Heart right ventricle (tissue), 16 donors: Measurements from ENCODE around the gene RASGRP2. TPM values are rescaled to one million over a fixed set of nuclear protein-coding genes. Genes with fewer than 3 reads are reported as not detected.

Experiments
- ATAC-seq, 8 donors: fragments of 200-7000 bp; cut with Tn5 transposase; one replicate each; pipeline ENCODE4 v1.9.1; 2020; ENCODE audit warnings: mild to moderate bottlenecking in 8 of 8, moderate library complexity in 8 of 8, moderate number of reproducible peaks in 1 of 8
- DNase-seq, 2 donors: peaks; one replicate each; pipeline ENCODE4 v3.0.0-alpha.2; 2020
- H3K27ac ChIP-seq, 10 donors: fragments of 200-600 bp; sonication (generic) in 2 of 10; one replicate each; pipeline versions ENCODE4 v1.5.0 to v1.8.0; 2020 to 2022; ENCODE audit warnings: mild to moderate bottlenecking in 3 of 10
- H3K27me3 ChIP-seq, 7 donors: fragments of 200-600 bp; one replicate each; pipeline ENCODE4 v1.8.0; 2021 to 2022; ENCODE audit warnings: mild to moderate bottlenecking in 2 of 7
- H3K36me3 ChIP-seq, 9 donors: fragments of 200-600 bp; sonication (generic) in 1 of 9; one replicate each; pipeline versions ENCODE4 v1.5.0 to v1.8.0; 2020 to 2022; ENCODE audit warnings: mild to moderate bottlenecking in 2 of 9
- H3K4me1 ChIP-seq, 9 donors: fragments of 200-600 bp; sonication (generic) in 1 of 9; one replicate each; pipeline versions ENCODE4 v1.5.0 to v1.8.0; 2020 to 2022; ENCODE audit warnings: mild to moderate bottlenecking in 4 of 9
- H3K4me3 ChIP-seq, 10 donors: fragments of 200-600 bp; sonication (generic) in 2 of 10; one replicate each; pipeline versions ENCODE4 v1.5.0 to v1.8.0; 2020 to 2022; ENCODE audit warnings: mild to moderate bottlenecking in 7 of 10, moderate library complexity in 2 of 10
- H3K9me3 ChIP-seq, 11 donors: fragments of 200-600 bp in 10 of 11; sonication (generic) in 2 of 11; one replicate each; pipeline versions ENCODE4 v1.5.0 to v1.8.0; 2013 to 2022; ENCODE audit warnings: mild to moderate bottlenecking in 2 of 11, control low read depth in 1 of 11, moderate library complexity in 1 of 11
- CTCF ChIP-seq, 9 donors: fragments of 200-600 bp; sonication (generic) in 2 of 9; IDR thresholded peaks; one replicate each; pipeline versions ENCODE4 v1.5.0 to v1.8.0; 2021 to 2022; ENCODE audit warnings: antibody characterized with exemption in 9 of 9, mild to moderate bottlenecking in 5 of 9, moderate library complexity in 1 of 9
- WGBS, 2 donors: extraction: QIAGEN DNeasy Blood & Tissue Kit; methylation state at CpG; one replicate each; pipeline ENCODE4 v1.1.7; 2013; ENCODE audit warnings: inconsistent platforms in 1 of 2; 5-methylcytosine and 5-hydroxymethylcytosine counted together
- intact Hi-C, 10 donors: fragments of 100-400 bp; cut with DNase I; formaldehyde crosslinking; loops; one replicate each; pipeline versions ENCODE4 v1.11.1 to v1.14.2; 2022
- polyA plus RNA-seq, 2 donors: library from polyadenylated mRNA; stranded (reverse); fragments of 200-250 nt; gene quantifications; one replicate each; pipeline ENCODE4 v1.2.3, GENCODE V29; 2013
- total RNA-seq, 10 donors: library from RNA; stranded (reverse); fragmentation: NEBNext Ultra II Directional in 3 of 10; extraction: Animal tissue kit (Norgen Biotek cat#: 25700) in 3 of 10; gene quantifications; one replicate each; pipeline versions ENCODE4 v1.2.1 to v1.2.4, GENCODE V29; 2021 to 2023
- donor health status: Arrhythmogenic right ventricular cardiomyopathy.
- donor health status: ischemic (EF 13 %, LVEDD 7.1; RV severe dilation, severe dysfunction).
- donor health status: healthy with polysubstance abuse.
- donor health status: DM: no; HTN: yes; CAD: no.
- donor health status: DM: no; HTN: no; CAD: no.
- donor health status: ischemic (EF 25% LVEDD 6.9; RV normal size, moderate dysfunction).
- donor health status: ischemic (EF 25% LVEDD 5.7; RV mildly dilated, moderate dysfunction).
- donor health status: healthy.
- donor health status: DM: yes; HTN: yes; CAD: no.
- donor health status: Ischemic cardiomyopathy.
- donor health status: ischemic (EF 35%, LVEDD 5.7; RV mildly dilated, moderate dysfunction).
- donor health status: nonischemic (EF 11% LVEDD 7.7; RV severe dilation, severe dysfunction).
- donor health status: DM: yes; HTN: yes; CAD: no.
- donor health status: PGD.
- donor health status: ischemic (EF 29% LVEDD 5.4; RV normal size, mild dysfunction).
- donor health status: nonischemic (EF 23%, LVEDD 6.1; RV moderate dilation, normal function).

RASGRP2 gene
- total and polyA plus RNA-seq, 12 donors = 18.9 to 128 (median 27.3) TPM

- H3K36me3 ChIP-seq = peaks cover 13 to 100% (median 88%) of the 10 kb centered on the region in 9 donors
- no peaks in the 10 kb centered on the region for H3K9me3 ChIP-seq
- peak; percentile 59 to 86 (median 78) for TF ChIP-seq CTCF (IDR thresholded peaks at IDR 0.05)
- H3K4me1 ChIP-seq = peaks cover 25 to 70% (median 50%) of the 10 kb centered on the region in 9 donors
- H3K4me3 ChIP-seq = no peak overlapping the region
- H3K27me3 ChIP-seq = no peaks in the 10 kb centered on the region
- intact Hi-C loops = no loop called here
- H3K27ac ChIP-seq = peak overlapping the region in 7 of 10 donors; percentile 7 to 61 (median 25)
- 49 to 50% methylated on average over 19 of the region's 19 CpGs for WGBS, 2 donors
- ATAC-seq = peak in 7 of 8 donors; percentile 4 to 36 (median 23)
- DNase-seq = peak in 1 of 2 donors; percentile 73
Observed at GRCh38 chr11:64767344-64768299, 23.7 kb upstream of the RASGRP2 start.

- Histone ChIP-seq H3K4me1 (peaks cover 25 to 70% (median 50%) of the 10 kb centered on the region in 9 donors), H3K36me3 (peaks cover 13 to 100% (median 82%) of the 10 kb centered on the region in 9 donors), H3K9me3 (no peaks in the 10 kb centered on the region), H3K27ac (peak overlapping the region in 4 of 10 donors; percentile 22 to 61 (median 38)), H3K27me3 (no peaks in the 10 kb centered on the region), H3K4me3 (no peak overlapping the region)
- TF ChIP-seq CTCF (IDR thresholded peaks at IDR 0.05) = no peak
- ATAC-seq (no peak), DNase-seq (no peak)
- intact Hi-C loops = no loop called here
- 98% methylated on average over 11 of the region's 11 CpGs for WGBS, 2 donors
Observed at GRCh38 chr11:64766881-64767280, 22.9 kb upstream of the RASGRP2 start.

GRCh38 chr11:64765851-64766665 is 22.1 kb upstream of the RASGRP2 start:
- H3K27ac ChIP-seq = no peak overlapping the region
- H3K36me3 ChIP-seq = peaks cover 13 to 96% (median 74%) of the 10 kb centered on the region in 9 donors
- WGBS, 2 donors = 86 to 90% methylated on average over 42 of the region's 42 CpGs
- peaks cover 25 to 71% (median 53%) of the 10 kb centered on the region in 9 donors for H3K4me1 ChIP-seq
- H3K9me3 ChIP-seq = no peaks in the 10 kb centered on the region
- ATAC-seq (peak in 1 of 8 donors; percentile 8), DNase-seq (no peak)
- H3K27me3 ChIP-seq = no peaks in the 10 kb centered on the region
- no peak overlapping the region for H3K4me3 ChIP-seq
- intact Hi-C loops = no loop called here
- no peak for TF ChIP-seq CTCF (IDR thresholded peaks at IDR 0.05)

GRCh38 chr11:64765291-64765850 is 21.4 kb upstream of the RASGRP2 start:
- peak overlapping the region in 3 of 10 donors; percentile 71 to 78 (median 77) for H3K27ac ChIP-seq
- 85 to 86% methylated on average over 30 of the region's 30 CpGs for WGBS, 2 donors
- peak in 4 of 9 donors; percentile 21 to 32 (median 28) for TF ChIP-seq CTCF (IDR thresholded peaks at IDR 0.05)

More at GRCh38 chr11:64765291-64765850, 21.4 kb upstream of the RASGRP2 start:
- H3K4me1 ChIP-seq = peaks cover 26 to 78% (median 60%) of the 10 kb centered on the region in 9 donors
- DNase-seq (no peak), ATAC-seq (no peak)
- no peaks in the 10 kb centered on the region for H3K9me3 ChIP-seq
- intact Hi-C loops = no loop called here
- H3K4me3 ChIP-seq = no peak overlapping the region
- peaks cover 13 to 89% (median 67%) of the 10 kb centered on the region in 9 donors for H3K36me3 ChIP-seq
- H3K27me3 ChIP-seq = no peaks in the 10 kb centered on the region
